GM23248 (cell line): Measurements from ENCODE around the gene FAM53A. TPM values are rescaled to one million over a fixed set of nuclear protein-coding genes. Genes with fewer than 3 reads are reported as not detected.
A peak's percentile ranks its signal among the peaks of the same experiment; 100 is the strongest.

Experiments
- DNase-seq: peaks from one replicate; pipeline ENCODE4 v3.0.0-alpha.2; 2015
- H2AFZ ChIP-seq: fragments of 200-600 bp; sonication (generic); 2 replicates; pipeline ENCODE4 v1.6.1; 2016; ENCODE audit warnings: antibody characterized with exemption
- H3F3A ChIP-seq: fragments of 200-600 bp; sonication (generic); 2 replicates; pipeline ENCODE4 v1.6.1; 2016; ENCODE audit warnings: mild to moderate bottlenecking, antibody characterized with exemption, mixed run types; ENCODE audit not compliant: insufficient read depth
- H3K27ac ChIP-seq: fragments of 200-600 bp; sonication (generic); 2 replicates; pipeline ENCODE4 v1.5.1; 2016; ENCODE audit warnings: mild to moderate bottlenecking
- H3K27me3 ChIP-seq: fragments of 200-600 bp; sonication (generic); replicated peaks from 2 replicates; pipeline ENCODE4 v1.6.1; 2016; ENCODE audit warnings: mild to moderate bottlenecking; ENCODE audit not compliant: insufficient read depth
- H3K36me3 ChIP-seq: fragments of 200-600 bp; sonication (generic); 2 replicates; pipeline ENCODE4 v1.6.1; 2016; ENCODE audit warnings: low read depth, mild to moderate bottlenecking
- H3K4me1 ChIP-seq: fragments of 200-600 bp; sonication (generic); 2 replicates; pipeline ENCODE4 v1.6.1; 2016; ENCODE audit warnings: mild to moderate bottlenecking; ENCODE audit not compliant: insufficient read depth
- H3K4me2 ChIP-seq: fragments of 200-600 bp; sonication (generic); one replicate; pipeline ENCODE4 v1.6.1; 2016; ENCODE audit warnings: mild to moderate bottlenecking; ENCODE audit not compliant: unreplicated experiment
- H3K4me3 ChIP-seq: fragments of 200-600 bp; sonication (generic); 2 replicates; pipeline ENCODE4 v1.5.1; 2016; ENCODE audit warnings: mild to moderate bottlenecking
- H3K79me2 ChIP-seq: fragments of 200-600 bp; sonication (generic); 2 replicates; pipeline ENCODE4 v1.6.1; 2016; ENCODE audit warnings: mild to moderate bottlenecking; ENCODE audit not compliant: insufficient read depth
- H3K9ac ChIP-seq: fragments of 200-600 bp; sonication (generic); 2 replicates; pipeline ENCODE4 v1.6.1; 2016; ENCODE audit warnings: mild to moderate bottlenecking
- H3K9me2 ChIP-seq: fragments of 200-600 bp; sonication (generic); 2 replicates; pipeline ENCODE4 v1.6.1; 2016; ENCODE audit warnings: mixed run types, mild to moderate bottlenecking, moderate library complexity; ENCODE audit not compliant: insufficient read depth
- H3K9me3 ChIP-seq: fragments of 200-600 bp; sonication (generic); one replicate; pipeline ENCODE4 v1.6.1; 2017; ENCODE audit warnings: low read depth
- H4K20me1 ChIP-seq: fragments of 200-600 bp; sonication (generic); 2 replicates; pipeline ENCODE4 v1.6.0; 2016; ENCODE audit not compliant: insufficient read depth
- EZH2 ChIP-seq: fragments of 200-600 bp; sonication (generic); IDR thresholded peaks from 2 replicates; pipeline ENCODE4 v1.6.1; 2018; ENCODE audit warnings: antibody characterized with exemption, mild to moderate bottlenecking; ENCODE audit not compliant: insufficient read depth, poor library complexity, severe bottlenecking
- EZH2phosphoT487 ChIP-seq: fragments of 200-600 bp; sonication (generic); IDR thresholded peaks from 2 replicates; pipeline ENCODE4 v1.6.1; 2018; ENCODE audit warnings: antibody characterized with exemption, moderate library complexity, mild to moderate bottlenecking, low read depth; ENCODE audit not compliant: insufficient read depth
- WGBS, 2 experiments: methylation state at CpG; one replicate each; pipeline ENCODE4 v1.1.6; 2015 to 2017; ENCODE audit warnings: low lambda C conversion rate in 2 of 2, low coverage in 1 of 2; ENCODE audit errors: missing lambda C conversion rate in 2 of 2; 5-methylcytosine and 5-hydroxymethylcytosine counted together
- in situ Hi-C: fragments of 300-500 bp; cut with MboI; formaldehyde crosslinking; loops from 2 replicates; pipeline ENCODE4 v1.15.0; 2020
- polyA plus RNA-seq: library from polyadenylated mRNA; unstranded; fragments of >200 nt; fragmentation: Nextera tagmentation; extraction: Ambion mirVana; gene quantifications from 2 replicates; pipeline ENCODE4 v1.2.1, GENCODE V29; 2016
- total RNA-seq: library from RNA; depleted of rRNA; stranded (reverse); fragments of >200 nt; shearing (Covaris generic); gene quantifications from 2 replicates; pipeline ENCODE4 v1.2.3, GENCODE V29; 2014

FAM53A gene
- total and polyA plus RNA-seq, 2 experiments from 2014 or later, result 2.8 to 3.8 TPM

DNA sequence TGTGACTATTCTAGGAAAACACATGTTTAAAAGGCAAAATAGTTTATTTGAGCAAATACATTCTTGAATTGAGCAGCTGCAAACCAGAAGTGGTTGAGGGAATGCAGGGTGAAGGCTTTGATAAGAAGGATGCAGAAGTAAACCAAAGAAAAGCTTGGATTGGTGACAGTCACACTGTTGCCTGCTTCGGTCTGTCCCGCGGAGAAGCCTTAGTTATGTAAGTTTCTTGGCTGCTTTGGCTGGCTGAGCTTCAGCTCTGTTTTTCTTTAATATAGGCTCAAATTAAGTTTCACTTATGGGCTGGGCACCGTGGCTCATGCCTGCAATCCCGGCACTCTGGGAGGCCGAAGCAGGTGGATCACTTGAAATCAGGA lies 67.6 kb downstream of the FAM53A start:
- Histone ChIP-seq H3F3A (no peaks in the 10 kb centered on the region; the same call in 1 of the 2 replicates), H3K4me3 (no peak overlapping the region), H3K4me2 (no peak overlapping the region), H3K27ac (no peak overlapping the region), H3K9ac (no peak overlapping the region), H4K20me1 (no peaks in the 10 kb centered on the region), H3K27me3 (no peaks in the 10 kb centered on the region; the same call in 1 of the 2 replicates), H3K79me2 (no peaks in the 10 kb centered on the region), H3K9me2 (no peaks in the 10 kb centered on the region), H3K36me3 (no peaks in the 10 kb centered on the region), H2AFZ (no peak overlapping the region), H3K4me1 (no peaks in the 10 kb centered on the region), H3K9me3 (no peaks in the 10 kb centered on the region)
- in situ Hi-C loops, result no loop called here
- no peak for TF ChIP-seq EZH2phosphoT487
- no peak for TF ChIP-seq EZH2
- WGBS, 2 experiments, result 5 to 6% methylated on average over 6 of the region's 6 CpGs
- no peak for DNase-seq

DNA sequence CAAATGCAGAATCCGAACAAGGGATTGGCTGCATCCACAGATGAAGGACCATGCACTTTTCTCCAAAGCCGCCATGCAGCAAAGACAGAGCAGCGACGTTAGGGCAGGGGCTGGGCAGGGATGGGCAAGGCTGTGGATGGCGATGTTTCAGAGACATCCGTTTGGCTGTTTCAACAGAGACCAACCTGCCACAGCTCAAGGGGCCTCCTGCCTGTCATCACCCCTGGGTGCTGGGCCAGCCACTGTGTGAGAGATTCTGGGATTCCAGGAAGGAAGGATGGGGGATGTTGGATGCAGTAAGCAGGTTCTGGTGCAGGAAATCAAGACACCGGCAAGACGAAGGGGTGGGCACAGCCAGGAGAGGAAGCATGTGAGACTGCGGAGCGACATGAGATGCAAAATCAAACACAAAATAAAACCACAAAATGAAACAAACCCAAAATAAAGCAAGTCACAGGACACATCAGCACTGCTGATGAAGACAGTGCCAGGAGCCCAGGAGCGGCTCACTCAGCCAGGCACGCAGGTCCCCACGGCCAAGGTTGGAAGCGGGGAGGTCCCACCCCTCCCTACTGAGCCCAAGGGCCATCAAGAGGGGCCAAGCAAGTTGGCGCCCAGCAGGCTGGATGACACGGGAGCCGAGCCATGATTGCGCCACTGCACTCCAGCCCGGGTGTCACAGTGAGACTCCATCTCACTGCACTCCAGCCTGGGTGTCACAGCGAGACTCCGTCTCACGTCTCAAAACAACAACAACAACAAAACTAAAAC lies 68.1 kb downstream of the FAM53A start:
- Histone ChIP-seq H3K4me1 (no peaks in the 10 kb centered on the region), H3K9me3 (no peaks in the 10 kb centered on the region), H3K4me2 (no peak overlapping the region), H3K9ac (no peak overlapping the region), H4K20me1 (no peaks in the 10 kb centered on the region), H3K27ac (no peak overlapping the region), H3K36me3 (no peaks in the 10 kb centered on the region), H3K27me3 (no peaks in the 10 kb centered on the region; the same call in 1 of the 2 replicates), H3F3A (no peaks in the 10 kb centered on the region; the same call in 1 of the 2 replicates), H3K79me2 (no peaks in the 10 kb centered on the region), H3K4me3 (no peak overlapping the region), H2AFZ (no peak overlapping the region), H3K9me2 (no peaks in the 10 kb centered on the region)
- in situ Hi-C loops, result no loop called here
- TF ChIP-seq EZH2phosphoT487 (no peak), EZH2 (no peak)
- 19% methylated on average over 22 of the region's 22 CpGs for WGBS, 2 experiments
- DNase-seq, result peak; percentile 24

DNA sequence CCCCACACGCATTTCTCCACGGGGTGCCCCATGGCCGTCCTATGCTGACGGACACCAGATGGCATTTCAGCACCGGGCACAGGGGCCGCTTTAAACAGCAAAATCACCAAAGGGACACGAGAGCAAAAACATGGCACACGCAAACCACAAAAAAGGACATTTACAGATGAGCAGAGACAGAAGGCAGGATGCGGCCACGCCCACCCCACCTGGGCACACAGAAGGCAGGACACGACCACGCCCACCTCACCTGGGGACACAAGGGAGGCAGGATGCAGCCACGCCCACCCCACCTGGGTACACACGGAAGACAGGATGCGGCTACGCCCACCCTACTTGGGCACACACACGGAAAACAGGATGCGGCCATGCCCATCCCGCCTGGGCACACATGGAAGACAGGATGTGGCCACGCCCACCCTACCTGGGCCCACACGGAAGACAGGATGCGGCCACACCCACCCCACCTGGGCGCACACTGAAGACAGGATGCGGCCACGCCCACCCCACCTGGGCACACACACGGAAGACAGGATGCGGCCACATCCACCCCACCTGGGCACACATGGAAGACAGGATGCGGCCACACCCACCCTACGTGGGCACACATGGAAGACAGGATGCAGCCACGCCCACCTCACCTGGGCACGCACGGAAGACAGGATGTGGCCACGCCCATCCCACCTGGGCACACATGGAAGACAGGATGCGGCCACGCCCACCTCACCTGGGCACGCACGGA lies 69.1 kb downstream of the FAM53A start:
- WGBS, 2 experiments, result 73 to 78% methylated on average over 25 to 37 of the region's 37 CpGs
- DNase-seq, result no peak
- no peak for TF ChIP-seq EZH2phosphoT487
- TF ChIP-seq EZH2, result no peak
- Histone ChIP-seq H3K9ac (no peak overlapping the region), H3K9me3 (no peaks in the 10 kb centered on the region), H3K27ac (no peak overlapping the region), H3K4me3 (no peak overlapping the region), H3F3A (no peaks in the 10 kb centered on the region; the same call in 1 of the 2 replicates), H4K20me1 (no peaks in the 10 kb centered on the region), H3K36me3 (no peaks in the 10 kb centered on the region), H3K27me3 (no peaks in the 10 kb centered on the region; the same call in 1 of the 2 replicates), H2AFZ (no peak overlapping the region), H3K4me2 (no peak overlapping the region), H3K9me2 (no peaks in the 10 kb centered on the region), H3K79me2 (no peaks in the 10 kb centered on the region), H3K4me1 (no peaks in the 10 kb centered on the region)
- in situ Hi-C loops, result no loop called here

DNA sequence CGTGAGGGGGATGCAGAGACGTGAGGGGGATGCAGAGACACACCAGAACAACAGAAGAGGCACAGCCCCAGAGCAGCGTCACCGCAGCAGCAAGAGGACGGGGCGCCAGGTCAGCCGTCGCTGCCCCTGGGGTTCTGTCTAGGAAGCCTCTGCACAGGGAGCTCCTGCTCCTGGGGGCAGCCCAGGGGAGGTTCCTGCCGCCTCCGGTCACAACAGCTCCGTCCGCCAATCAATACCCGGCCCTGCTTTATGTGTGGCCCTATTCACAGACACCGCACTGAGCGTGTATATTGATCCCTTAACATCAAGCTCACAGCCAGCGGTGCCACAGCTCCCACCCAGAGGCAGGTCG lies 69.6 kb downstream of the FAM53A start:
- DNase-seq, result no peak
- no peaks in the 10 kb centered on the region for H3K9me2 ChIP-seq
- no peaks in the 10 kb centered on the region for H4K20me1 ChIP-seq
- H2AFZ ChIP-seq, result no peak overlapping the region
- no peaks in the 10 kb centered on the region for H3K9me3 ChIP-seq
- no peaks in the 10 kb centered on the region for H3K4me1 ChIP-seq
- TF ChIP-seq EZH2phosphoT487, result no peak
- TF ChIP-seq EZH2, result no peak
- no peaks in the 10 kb centered on the region for H3K36me3 ChIP-seq
- H3F3A ChIP-seq, result no peaks in the 10 kb centered on the region; the same call in 1 of the 2 replicates
- no peak overlapping the region for H3K4me3 ChIP-seq
- in situ Hi-C loops, result no loop called here
- H3K79me2 ChIP-seq, result no peaks in the 10 kb centered on the region
- no peak overlapping the region for H3K27ac ChIP-seq
- no peak overlapping the region for H3K9ac ChIP-seq
- WGBS, 2 experiments, result 84 to 87% methylated on average over 15 to 17 of the region's 17 CpGs
- H3K4me2 ChIP-seq, result no peak overlapping the region
- no peaks in the 10 kb centered on the region; the same call in 1 of the 2 replicates for H3K27me3 ChIP-seq
